GM18505 (cell line): Measurements from ENCODE around the gene LRIT3.
A peak's percentile ranks its signal among the peaks of the same experiment; 100 is the strongest.

Experiments used
- ATAC-seq: cut with Tn5 transposase; IDR thresholded peaks from one replicate; pipeline ENCODE4 v1.9.1; 2021; ENCODE audit not compliant: unreplicated experiment
- POLR2A ChIP-seq: IDR thresholded peaks from 4 replicates; pipeline ENCODE4 v1.6.1; 2011; ENCODE audit warnings: borderline replicate concordance; ENCODE audit not compliant: insufficient read depth, insufficient read length; ENCODE audit errors: extremely low read depth

LRIT3 gene

GRCh38 chr4:109902559-109903251 is 54.8 kb downstream of the LRIT3 start:
- no peak for TF ChIP-seq POLR2A
- ATAC-seq: no peak

- ATAC-seq: no peak
- TF ChIP-seq POLR2A: no peak
Measured at GRCh38 chr4:109908731-109909130, 60.8 kb downstream of the LRIT3 start.

DNA sequence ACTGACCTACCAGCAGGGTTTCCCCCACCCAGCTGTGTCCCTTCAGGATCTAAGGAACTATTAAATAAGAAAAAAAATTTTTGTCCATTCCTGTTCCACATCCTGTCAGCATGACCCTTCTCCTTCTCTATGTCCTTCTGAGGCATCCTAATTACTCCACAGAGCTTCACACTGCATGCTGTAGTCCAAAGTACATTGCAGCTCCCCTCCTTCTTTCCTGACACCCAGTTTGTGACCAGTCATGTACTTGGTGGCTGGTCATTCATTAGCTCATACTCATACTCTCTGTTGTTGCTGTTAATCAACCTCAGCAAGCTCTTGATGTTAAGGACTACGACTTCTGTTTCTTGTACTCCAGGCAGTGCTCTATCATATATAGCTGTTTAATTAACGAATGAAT is 62.3 kb downstream of the LRIT3 start:
- ATAC-seq: no peak
- TF ChIP-seq POLR2A: no peak

GRCh38 chr4:109912706-109913595 is 65.0 kb downstream of the LRIT3 start, which contains the start of gene EGF:
EGF (plus strand) TSS chr4:109912883; CDS start chr4:109913336, 453 bp downstream.
- TF ChIP-seq POLR2A: no peak

DNA sequence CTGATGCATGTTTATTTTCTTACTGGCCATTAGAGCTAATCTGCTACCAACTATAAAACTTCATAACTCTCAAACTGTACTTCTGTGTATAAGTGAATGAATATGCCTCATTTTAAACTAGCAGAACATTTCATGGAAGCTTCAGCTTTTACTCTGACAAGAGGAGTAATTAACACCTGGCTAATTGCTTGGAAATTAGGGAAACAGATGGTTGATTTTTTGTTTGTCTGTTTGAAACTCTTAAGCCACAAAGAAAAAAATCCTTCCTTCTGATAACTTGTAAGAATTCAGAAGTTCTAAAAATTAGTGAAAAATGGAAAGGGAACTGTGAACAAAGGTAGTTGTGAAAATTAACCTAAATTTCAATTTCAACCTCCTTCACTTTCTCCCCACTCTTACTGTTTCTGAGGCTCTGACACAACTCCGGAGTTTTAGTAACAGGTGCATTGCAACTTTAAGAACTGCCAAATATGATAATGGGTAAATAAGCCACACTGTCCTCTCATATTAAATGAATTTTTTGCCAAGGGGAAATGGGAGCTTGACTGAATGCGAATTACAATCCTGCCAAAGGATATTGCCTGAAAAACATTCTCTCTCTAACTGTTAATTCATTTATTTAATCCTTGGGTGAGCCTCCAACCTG is 65.8 kb downstream of the LRIT3 start:
- TF ChIP-seq POLR2A: no peak

More at GRCh38 chr4:109912706-109913595, 65.0 kb downstream of the LRIT3 start, which contains the start of gene EGF:
- peak; percentile 56 for ATAC-seq

GRCh38 chr4:109914322-109914721 is 66.4 kb downstream of the LRIT3 start:
- no peak for TF ChIP-seq POLR2A
- ATAC-seq: no peak

More for the DNA sequence above, 65.8 kb downstream of the LRIT3 start:
- ATAC-seq: no peak

GRCh38 chr4:109915385-109916026 is 67.6 kb downstream of the LRIT3 start:
- ATAC-seq: no peak
- no peak for TF ChIP-seq POLR2A

- peak; percentile 52 for ATAC-seq
- TF ChIP-seq POLR2A: no peak
Measured at GRCh38 chr4:109916027-109916409, 68.1 kb downstream of the LRIT3 start.

DNA sequence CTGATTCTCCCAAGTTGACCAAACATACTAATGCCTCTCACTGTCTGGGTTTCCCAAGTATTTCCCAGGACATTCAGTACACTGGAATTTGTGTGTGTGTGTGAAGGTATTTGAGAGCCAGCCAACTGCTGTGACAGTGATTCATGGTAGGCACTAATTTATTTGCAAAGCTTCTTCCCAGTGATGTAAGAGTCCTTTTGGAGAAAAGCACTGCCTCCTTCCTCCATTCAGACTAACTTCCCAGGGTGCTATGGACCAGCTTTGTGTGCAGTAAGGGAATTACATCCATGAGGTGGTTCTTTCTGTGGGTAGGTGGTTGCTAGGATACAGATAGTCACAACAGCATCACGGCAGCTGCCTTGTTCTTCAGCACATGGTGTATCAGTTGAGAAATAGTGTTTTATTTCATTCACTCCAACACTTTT is 73.5 kb downstream of the LRIT3 start:
- ATAC-seq: no peak
- TF ChIP-seq POLR2A: no peak
